Right lobe of liver (tissue), 6 donors: ENCODE results near the gene SCRT2. TPM values are rescaled to one million over a fixed set of nuclear protein-coding genes. Genes with fewer than 3 reads are reported as not detected.
A peak's percentile ranks its signal among the peaks of the same experiment; 100 is the strongest.

Experiments used
- ATAC-seq, 4 donors: fragments of 200-7000 bp; cut with Tn5 transposase; one replicate each; pipeline ENCODE4 v1.9.1; 2020; ENCODE audit warnings: mild to moderate bottlenecking in 4 of 4, moderate library complexity in 4 of 4
- DNase-seq, 3 donors: peaks; one replicate each; pipeline ENCODE4 v3.0.0-alpha.2; 2020
- H3K27ac ChIP-seq, 3 donors: fragments of 200-600 bp; one replicate each; pipeline ENCODE4 v1.8.0; 2022
- H3K27me3 ChIP-seq, 2 donors: fragments of 200-600 bp; one replicate each; pipeline ENCODE4 v1.8.0; 2022
- H3K36me3 ChIP-seq, 4 donors: fragments of 200-600 bp; sonication (generic) in 1 of 4; one replicate each; pipeline versions ENCODE4 v1.5.1 to v1.8.0; 2017 to 2022; ENCODE audit warnings: control low read depth in 1 of 4
- H3K4me1 ChIP-seq, 4 donors: fragments of 200-600 bp; sonication (generic) in 1 of 4; one replicate each; pipeline versions ENCODE4 v1.5.1 to v1.8.0; 2017 to 2022; ENCODE audit warnings: control low read depth in 1 of 4
- H3K4me3 ChIP-seq, 3 donors: fragments of 200-600 bp; one replicate each; pipeline ENCODE4 v1.8.0; 2022
- H3K9me3 ChIP-seq, 4 donors: fragments of 200-600 bp; sonication (generic) in 1 of 4; one replicate each; pipeline versions ENCODE4 v1.5.1 to v1.8.0; 2017 to 2022; ENCODE audit warnings: control low read depth in 1 of 4
- POLR2A ChIP-seq: fragments of 450-650 bp; IDR thresholded peaks from one replicate; pipeline ENCODE4 v1.6.1; 2017; ENCODE audit warnings: antibody characterized with exemption, mild to moderate bottlenecking
- WGBS: methylation state at CpG from one replicate; pipeline ENCODE4 v1.1.6; 2018; ENCODE audit warnings: low coverage, low lambda C conversion rate; ENCODE audit not compliant: insufficient coverage; ENCODE audit errors: missing lambda C conversion rate; 5-methylcytosine and 5-hydroxymethylcytosine counted together
- intact Hi-C, 2 donors: fragments of 100-400 bp; cut with DNase I; formaldehyde crosslinking; loops; one replicate each; pipeline versions ENCODE4 v1.11.2 to v1.14.1; 2022
- total RNA-seq, 6 experiments: library from RNA; depleted of rRNA in 2 of 6; stranded (reverse); fragments of >200 nt in 2 of 6; fragmentation: NEBNext Ultra II Directional in 3 of 6; extraction: Animal tissue kit (Norgen Biotek cat#: 25700) in 3 of 6; gene quantifications; one replicate each; pipeline versions ENCODE4 v1.1.0 to v1.2.4, GENCODE V29; 2016 to 2023
- TF ChIP-seq, protein P1 (sequence below), 4 donors: fragments of 200-600 bp in 3 of 4; fragments of 450-650 bp in 1 of 4; IDR thresholded peaks; one replicate each; pipeline versions ENCODE4 v1.5.1 to v1.8.0; 2016 to 2022; ENCODE audit warnings: antibody characterized with exemption in 4 of 4, mild to moderate bottlenecking in 2 of 4
- donor health status: DM: no; HTN: yes; CAD: no.
- donor health status: DM: no; HTN: no; CAD: no.
- donor health status: DM: no; HTN: no; CAD: no.
- donor health status: DM: no; HTN: yes; CAD: no.
- donor health status: DM: no; HTN: yes; CAD: no.

SCRT2 gene
- total RNA-seq, 6 experiments from 2014 or later, result not detected

DNA sequence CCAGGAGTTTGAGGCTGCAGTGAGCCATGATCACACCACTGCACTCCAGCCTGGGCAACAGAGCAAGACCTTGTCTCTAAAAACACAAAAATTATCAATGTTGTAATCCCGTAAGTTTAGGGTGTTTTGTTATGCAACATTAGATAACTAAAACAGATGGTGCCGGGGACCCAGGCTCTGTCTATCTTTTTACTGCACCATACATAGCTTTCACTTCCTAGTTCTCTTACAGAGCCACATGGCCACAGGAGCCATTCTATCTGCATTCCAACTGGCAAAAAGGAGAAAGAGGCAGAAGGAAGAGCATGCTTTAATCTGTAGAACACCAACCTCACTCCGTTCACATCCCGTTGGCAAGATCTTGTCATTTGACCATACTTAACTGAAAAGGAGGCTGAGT lies 60.1 kb downstream of the SCRT2 start:
- H3K27ac ChIP-seq, result no peak overlapping the region
- intact Hi-C loops, result no loop called here
- ATAC-seq, result no peak

DNA sequence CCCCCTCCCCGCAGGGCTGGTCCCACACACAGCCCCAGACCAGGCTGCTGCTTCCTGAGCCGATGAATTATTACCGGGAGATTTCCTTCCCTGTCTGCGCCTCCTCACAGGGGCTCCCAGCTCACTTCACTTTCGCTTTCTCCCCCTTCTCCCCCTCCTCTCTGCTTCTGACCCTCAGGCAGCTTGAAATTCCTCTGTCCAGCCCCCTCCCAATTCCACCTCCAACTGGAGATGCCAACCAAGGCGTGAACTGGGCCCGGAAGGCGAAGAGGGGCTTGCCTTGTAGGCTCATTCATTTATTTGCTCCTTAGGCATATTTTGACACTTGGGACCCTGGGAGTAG lies 63.8 kb downstream of the SCRT2 start:
- Histone ChIP-seq H3K4me1 (no peaks in the 10 kb centered on the region), H3K4me3 (no peak overlapping the region), H3K27ac (no peak overlapping the region), H3K27me3 (peaks cover 0 to 6% of the 10 kb centered on the region in 2 donors), H3K36me3 (no peaks in the 10 kb centered on the region), H3K9me3 (no peaks in the 10 kb centered on the region)
- WGBS, result 20% methylated on average over 7 of the region's 8 CpGs
- intact Hi-C loops, result no loop called here
- DNase-seq (peak in 1 of 3 donors; percentile 21), ATAC-seq (peak; percentile 18 to 66 (median 56))
- TF ChIP-seq, protein P1, sequence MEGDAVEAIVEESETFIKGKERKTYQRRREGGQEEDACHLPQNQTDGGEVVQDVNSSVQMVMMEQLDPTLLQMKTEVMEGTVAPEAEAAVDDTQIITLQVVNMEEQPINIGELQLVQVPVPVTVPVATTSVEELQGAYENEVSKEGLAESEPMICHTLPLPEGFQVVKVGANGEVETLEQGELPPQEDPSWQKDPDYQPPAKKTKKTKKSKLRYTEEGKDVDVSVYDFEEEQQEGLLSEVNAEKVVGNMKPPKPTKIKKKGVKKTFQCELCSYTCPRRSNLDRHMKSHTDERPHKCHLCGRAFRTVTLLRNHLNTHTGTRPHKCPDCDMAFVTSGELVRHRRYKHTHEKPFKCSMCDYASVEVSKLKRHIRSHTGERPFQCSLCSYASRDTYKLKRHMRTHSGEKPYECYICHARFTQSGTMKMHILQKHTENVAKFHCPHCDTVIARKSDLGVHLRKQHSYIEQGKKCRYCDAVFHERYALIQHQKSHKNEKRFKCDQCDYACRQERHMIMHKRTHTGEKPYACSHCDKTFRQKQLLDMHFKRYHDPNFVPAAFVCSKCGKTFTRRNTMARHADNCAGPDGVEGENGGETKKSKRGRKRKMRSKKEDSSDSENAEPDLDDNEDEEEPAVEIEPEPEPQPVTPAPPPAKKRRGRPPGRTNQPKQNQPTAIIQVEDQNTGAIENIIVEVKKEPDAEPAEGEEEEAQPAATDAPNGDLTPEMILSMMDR (IDR thresholded peaks at IDR 0.05), result no peak
- no peak for TF ChIP-seq POLR2A

More for the DNA sequence above, 60.1 kb downstream of the SCRT2 start:
- H3K9me3 ChIP-seq, result no peaks in the 10 kb centered on the region
- no peak for DNase-seq
- H3K36me3 ChIP-seq, result no peaks in the 10 kb centered on the region
- peaks cover 0 to 4% of the 10 kb centered on the region in 2 donors for H3K27me3 ChIP-seq
- H3K4me1 ChIP-seq, result no peaks in the 10 kb centered on the region
- TF ChIP-seq, protein P1 (IDR thresholded peaks at IDR 0.05), result no peak
- no peak for TF ChIP-seq POLR2A
- WGBS, result 41% methylated on average over 4 of the region's 4 CpGs
- H3K4me3 ChIP-seq, result no peak overlapping the region

Other genes starting within 250 kb of the SCRT2 start
- gene TBC1D20, start 213.3 kb downstream of the SCRT2 start, total RNA-seq, result 10 to 100 TPM; 10.8 to 21.4 (median 13.9) TPM
- gene CSNK2A1, start 132.0 kb downstream of the SCRT2 start, total RNA-seq, result 10 to 100 TPM; 30.4 to 62.6 (median 37.1) TPM
- under 1 TPM in 1 of 6 experiments, not detected in 5; 0.33 TPM for gene TCF15, start 65.5 kb downstream of the SCRT2 start, total RNA-seq
- gene SRXN1, start 22.6 kb downstream of the SCRT2 start, total RNA-seq, result 100 to 1,000 TPM in 2 of 6 experiments, 10 to 100 TPM in 4; 14.4 to 166 (median 46.0) TPM
- gene SLC52A3, start 92.7 kb upstream of the SCRT2 start, total RNA-seq, result under 1 TPM in 2 of 6 experiments, not detected in 4; 0.05 to 0.62 TPM
- 1 to 10 TPM; 1.4 to 4.1 (median 2.7) TPM for gene FAM110A, start 157.9 kb upstream of the SCRT2 start, total RNA-seq
- gene ANGPT4, start 240.5 kb upstream of the SCRT2 start, total RNA-seq, result under 1 TPM in 2 of 6 experiments, not detected in 4; 0.04 to 0.12 TPM